HepG2 (cell line): ENCODE data around the gene BMPR1B. TPM values are rescaled to one million over a fixed set of nuclear protein-coding genes. Genes with fewer than 3 reads are reported as not detected.

ENCODE experiments used
- BCLAF1 ChIP-seq: fragments of 450-650 bp; IDR thresholded peaks from 2 replicates; pipeline ENCODE4 v1.6.1; 2017; ENCODE audit warnings: mild to moderate bottlenecking
- CREB1 ChIP-seq, 2 experiments: fragments of 450-650 bp in 1 of 2; IDR thresholded peaks; 2 replicates each; pipeline ENCODE4 v1.6.1; 2016 to 2017; ENCODE audit warnings: control low read depth in 1 of 2, mild to moderate bottlenecking in 1 of 2, missing compliant biosample characterization in 1 of 2, missing genetic modification characterization in 1 of 2
- EP300 ChIP-seq, 3 experiments: sonication (generic) in 1 of 3; formaldehyde crosslinking in 1 of 3; IDR thresholded peaks; 2 replicates each; pipeline versions ENCODE4 v1.5.1 to v1.6.1; 2011 to 2020; ENCODE audit warnings: low read depth in 2 of 3, low read length in 2 of 3, borderline replicate concordance in 1 of 3, improper control_type of control experiment in 1 of 3, mild to moderate bottlenecking in 1 of 3, missing genetic modification reagents in 1 of 3, moderate library complexity in 1 of 3
- FOXA3 ChIP-seq: IDR thresholded peaks from 2 replicates; pipeline ENCODE4 v1.6.1; 2016; ENCODE audit warnings: missing genetic modification reagents, missing compliant biosample characterization
- GPN1 ChIP-seq: sonication (generic); formaldehyde crosslinking; IDR thresholded peaks from 2 replicates; pipeline ENCODE4 v1.5.1; 2020; ENCODE audit warnings: missing genetic modification reagents, borderline replicate concordance
- IKZF1 ChIP-seq: fragments of 450-650 bp; IDR thresholded peaks from 2 replicates; pipeline ENCODE4 v1.7.1; 2016
- IRF1 ChIP-seq: sonication (generic); formaldehyde crosslinking; IDR thresholded peaks from 2 replicates; pipeline ENCODE4 v1.4.0; 2020; ENCODE audit warnings: low read depth, mild to moderate bottlenecking, missing genetic modification reagents
- KLF13 ChIP-seq: sonication (generic); formaldehyde crosslinking; IDR thresholded peaks from 2 replicates; pipeline ENCODE4 v1.4.0; 2020; ENCODE audit warnings: mild to moderate bottlenecking, missing genetic modification reagents
- NCOR1 ChIP-seq: fragments of 200-600 bp; sonication (generic); IDR thresholded peaks from 2 replicates; pipeline ENCODE4 v1.7.0; 2017; ENCODE audit warnings: antibody characterized with exemption, low read length, borderline replicate concordance
- POLR2AphosphoS5 ChIP-seq: IDR thresholded peaks from 2 replicates; pipeline ENCODE4 v1.6.1; 2012; ENCODE audit warnings: low read depth, low read length
- SRSF1 ChIP-seq: fragments of 200-400 bp; formaldehyde crosslinking; optimal IDR thresholded peaks from 2 replicates; pipeline ENCODE3; 2017; ENCODE audit warnings: mild to moderate bottlenecking, low read depth, low read length, moderate library complexity
- TCF7L2 ChIP-seq: IDR thresholded peaks from 2 replicates; pipeline ENCODE4 v1.6.1; 2011; ENCODE audit warnings: mild to moderate bottlenecking, low read depth, low read length, moderate library complexity
- TEAD2 ChIP-seq: sonication (generic); formaldehyde crosslinking; IDR thresholded peaks from 2 replicates; pipeline ENCODE4 v1.9.0; 2021; ENCODE audit warnings: missing genetic modification reagents
- THAP9 ChIP-seq: sonication (generic); formaldehyde crosslinking; IDR thresholded peaks from 2 replicates; pipeline ENCODE4; 2020; ENCODE audit warnings: missing genetic modification reagents, mild to moderate bottlenecking, borderline replicate concordance
- UBTF ChIP-seq: sonication (generic); formaldehyde crosslinking; IDR thresholded peaks from 2 replicates; pipeline ENCODE4 v1.4.0; 2020; ENCODE audit warnings: mild to moderate bottlenecking, missing genetic modification reagents
- ZBTB1 ChIP-seq: sonication (generic); formaldehyde crosslinking; IDR thresholded peaks from 2 replicates; pipeline ENCODE4 v1.4.0; 2020; ENCODE audit warnings: missing genetic modification reagents, borderline replicate concordance
- ZBTB20 ChIP-seq: sonication (generic); formaldehyde crosslinking; IDR thresholded peaks from 2 replicates; pipeline ENCODE4 v1.8.1; 2023; ENCODE audit warnings: missing genetic modification reagents, low read depth, mild to moderate bottlenecking, borderline replicate concordance
- ZFP82 ChIP-seq: sonication (generic); formaldehyde crosslinking; IDR thresholded peaks from 2 replicates; pipeline ENCODE4 v1.5.1; 2020; ENCODE audit warnings: mild to moderate bottlenecking, missing genetic modification reagents, borderline replicate concordance
- ZNF44 ChIP-seq: sonication (generic); formaldehyde crosslinking; IDR thresholded peaks from 2 replicates; pipeline ENCODE4 v1.5.1; 2020; ENCODE audit warnings: mild to moderate bottlenecking, missing genetic modification reagents
- ZNF543 ChIP-seq: sonication (generic); formaldehyde crosslinking; IDR thresholded peaks from 2 replicates; pipeline ENCODE4 v1.4.0; 2020; ENCODE audit warnings: mild to moderate bottlenecking, missing genetic modification reagents
- polyA plus RNA-seq, 8 experiments: library from polyadenylated mRNA; depleted of rRNA in 3 of 8; stranded (reverse) in 7 of 8; unstranded in 1 of 8; fragments of >200 nt; fragmentation: Illumina TruSeq in 4 of 8; extraction: Trizol in 4 of 8; gene quantifications; 2 replicates each; pipeline versions ENCODE4 v1.2.1 to v1.2.3, GENCODE V29; 2011 to 2016; ENCODE audit warnings: low read depth in 4 of 8, missing spikeins in 1 of 8, mixed read lengths in 1 of 8; ENCODE audit not compliant: insufficient read depth in 1 of 8
- total RNA-seq, 5 experiments: library from RNA; depleted of rRNA; stranded (reverse); fragments of >200 nt; fragmentation: Illumina TruSeq; extraction: Trizol; gene quantifications; 2 replicates each; pipeline ENCODE4 v1.2.3, GENCODE V29; 2016; ENCODE audit warnings: low read depth in 1 of 5

Gene BMPR1B
- total and polyA plus RNA-seq, 2 of the 13 experiments (the other 11 are each of a cell fraction or from before 2014, with no cell fraction given), result 0.07 TPM; not detected in 1

GRCh38 chr4:94897023-94897422, 139.3 kb downstream of the BMPR1B start (continued):
- TF ChIP-seq THAP9 (CRISPR knock-in tag) (no peak), FOXA3 (CRISPR knock-in tag) (peak; percentile 77), IRF1 (no peak), TCF7L2 (no peak), GPN1 (no peak), BCLAF1 (no peak), POLR2AphosphoS5 (no peak), ZBTB20 (peak; percentile 62; the same call in 1 of the 2 replicates), UBTF (CRISPR knock-in tag) (no peak), IKZF1 (no peak), NCOR1 (no peak), ZFP82 (no peak), SRSF1 (no peak), CREB1 (IDR thresholded peaks at IDR 0.05) (no peak), CREB1 (CRISPR knock-in tag; IDR thresholded peaks at IDR 0.05) (no peak), ZNF543 (CRISPR knock-in tag) (no peak), EP300 (IDR thresholded peaks at IDR 0.05; ENCODE audit: low read depth in 2 of 2, low read length in 2 of 2) (0 out of 4 replicates have a peak, but pooled peaks of 1 of the 2 experiments have one; percentile 26), EP300 (CRISPR knock-in tag; IDR thresholded peaks at IDR 0.05; ENCODE audit: borderline replicate concordance) (no peak), TEAD2 (no peak), ZNF44 (CRISPR knock-in tag) (no peak), KLF13 (CRISPR knock-in tag) (no peak), ZBTB1 (CRISPR knock-in tag) (no peak)
